Keratinocyte (primary cell): ENCODE measurements around the gene IL31RA. TPM values are rescaled to one million over a fixed set of nuclear protein-coding genes. Genes with fewer than 3 reads are reported as not detected.

Source experiments
- DNase-seq: peaks from one replicate; pipeline ENCODE4 v3.0.0-alpha.2; 2011; ENCODE audit warnings: low read depth, missing footprints, low spot score
- FAIRE-seq: peaks from 2 replicates; lab custom pipeline; 2011; peaks lifted over from hg19 to GRCh38; lab: Jason Lieb, UNC
- H2AFZ ChIP-seq: 2 replicates; pipeline ENCODE4 v1.6.0; 2012; ENCODE audit warnings: low read length, control low read depth, inconsistent platforms; ENCODE audit not compliant: control insufficient read depth
- H3K27ac ChIP-seq: 2 replicates; pipeline ENCODE4 v1.5.1; 2011; ENCODE audit warnings: low read length; ENCODE audit not compliant: control insufficient read depth, insufficient read depth
- H3K27me3 ChIP-seq: 3 replicates; pipeline ENCODE4 v1.6.0; 2011; ENCODE audit warnings: low read length; ENCODE audit not compliant: control insufficient read depth, insufficient read depth; ENCODE audit errors: extremely low read depth
- H3K36me3 ChIP-seq, 2 experiments: 2 replicates in 1 of 2; 3 replicates in 1 of 2; pipeline ENCODE4 v1.5.1; 2011; ENCODE audit warnings: low read length in 2 of 2, mild to moderate bottlenecking in 1 of 2; ENCODE audit not compliant: control insufficient read depth in 2 of 2, insufficient read depth in 2 of 2; ENCODE audit errors: extremely low read depth in 1 of 2
- H3K4me1 ChIP-seq: 3 replicates; pipeline ENCODE4 v1.5.1; 2011; ENCODE audit warnings: low read length; ENCODE audit not compliant: control insufficient read depth, insufficient read depth; ENCODE audit errors: extremely low read depth
- H3K4me2 ChIP-seq: 3 replicates; pipeline ENCODE4 v1.6.0; 2011; ENCODE audit warnings: low read depth, low read length; ENCODE audit not compliant: control insufficient read depth, insufficient read depth; ENCODE audit errors: extremely low read depth
- H3K4me3 ChIP-seq, 3 experiments: fragments of 200-600 bp in 1 of 3; sonication (generic) in 1 of 3; 2 replicates in 2 of 3; 3 replicates in 1 of 3; pipeline ENCODE4 v1.5.1; 2011 to 2016; ENCODE audit warnings: low read length in 3 of 3, mild to moderate bottlenecking in 3 of 3, control low read depth in 2 of 3, inconsistent platforms in 1 of 3, low read depth in 1 of 3, mixed read lengths in 1 of 3, mixed run types in 1 of 3, moderate library complexity in 1 of 3; ENCODE audit not compliant: control insufficient read depth in 2 of 3, insufficient read depth in 2 of 3; ENCODE audit errors: extremely low read depth in 1 of 3
- H3K79me2 ChIP-seq: 2 replicates; pipeline ENCODE4 v1.6.0; 2012; ENCODE audit warnings: low read length; ENCODE audit not compliant: control insufficient read depth, insufficient read depth
- H3K9ac ChIP-seq: 3 replicates; pipeline ENCODE4 v1.6.0; 2011; ENCODE audit warnings: low read length; ENCODE audit not compliant: control insufficient read depth, insufficient read depth; ENCODE audit errors: extremely low read depth
- H3K9me1 ChIP-seq: 3 replicates; pipeline ENCODE4 v1.6.0; 2011; ENCODE audit warnings: low read length; ENCODE audit not compliant: control insufficient read depth, insufficient read depth; ENCODE audit errors: extremely low read depth
- H3K9me3 ChIP-seq: 2 replicates; pipeline ENCODE4 v1.5.1; 2012; ENCODE audit warnings: low read depth, low read length; ENCODE audit not compliant: control insufficient read depth
- H4K20me1 ChIP-seq: 3 replicates; pipeline ENCODE4 v1.6.0; 2011; ENCODE audit warnings: low read length; ENCODE audit not compliant: control insufficient read depth, insufficient read depth; ENCODE audit errors: extremely low read depth
- EZH2 ChIP-seq: IDR thresholded peaks from one replicate; pipeline ENCODE4 v1.6.1; 2012; ENCODE audit warnings: inconsistent platforms, mild to moderate bottlenecking, low read length, moderate library complexity
- dilution Hi-C: fragments of 300-500 bp; cut with MboI; formaldehyde crosslinking; loops from one replicate; pipeline ENCODE4 v1.7.0; 2020; ENCODE audit warnings: low sequenced_read_pairs; ENCODE audit not compliant: extremely low pct_ligation_motif_present
- polyA plus RNA-seq, 5 experiments: library from polyadenylated mRNA; depleted of rRNA in 3 of 5; stranded (reverse) in 3 of 5; stranded (forward) in 1 of 5; unstranded in 1 of 5; fragments of >200 nt; gene quantifications; 1 replicate in 1 of 5; 2 replicates in 3 of 5; 3 replicates in 1 of 5; pipeline versions ENCODE4 v1.2.1 to v1.2.3, GENCODE V29; 2011 to 2012; ENCODE audit warnings: missing spikeins in 2 of 5, low read depth in 1 of 5, low replicate concordance in 1 of 5
- TF ChIP-seq, protein P1 (sequence below), 3 experiments: IDR thresholded peaks in 1 of 3; conservative IDR thresholded peaks in 1 of 3; optimal IDR thresholded peaks in 1 of 3; 2 replicates in 2 of 3; 3 replicates in 1 of 3; pipeline versions ENCODE3 to v1.5.1; 2011; ENCODE audit warnings: low read length in 3 of 3, mild to moderate bottlenecking in 3 of 3, moderate library complexity in 2 of 3, control low read depth in 1 of 3, inconsistent platforms in 1 of 3; ENCODE audit not compliant: insufficient read depth in 2 of 3; ENCODE audit errors: extremely low read depth in 1 of 3

IL31RA gene
- polyA plus RNA-seq, 1 donor (not counting 4 experiments of a cell fraction or from before 2014, with no cell fraction given): 6.0 TPM

DNA sequence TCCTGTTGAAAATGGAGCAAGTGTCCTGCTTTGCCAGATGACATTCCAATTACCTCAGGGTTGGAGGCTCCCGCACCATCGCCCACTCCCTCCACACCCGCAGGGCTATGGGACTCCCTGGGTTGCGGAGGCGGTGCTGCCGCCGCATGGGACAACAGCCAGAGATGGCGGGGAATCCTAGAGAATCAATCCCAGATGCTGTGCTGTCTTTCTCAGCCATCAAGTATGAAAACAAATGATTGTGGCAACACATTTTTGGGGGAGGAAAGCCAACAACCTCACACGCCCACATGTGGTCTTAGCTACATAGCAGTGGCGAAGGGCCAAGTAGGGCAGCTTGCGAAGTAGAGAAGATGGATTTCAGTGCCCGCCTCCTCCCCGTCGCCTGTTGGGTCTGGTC, 46.7 kb downstream of the IL31RA start:
- no peaks in the 10 kb centered on the region for H3K36me3 ChIP-seq
- no peak for FAIRE-seq
- H3K27ac ChIP-seq: no peak overlapping the region
- no peak overlapping the region for H2AFZ ChIP-seq
- H4K20me1 ChIP-seq: no peaks in the 10 kb centered on the region
- TF ChIP-seq, protein P1, sequence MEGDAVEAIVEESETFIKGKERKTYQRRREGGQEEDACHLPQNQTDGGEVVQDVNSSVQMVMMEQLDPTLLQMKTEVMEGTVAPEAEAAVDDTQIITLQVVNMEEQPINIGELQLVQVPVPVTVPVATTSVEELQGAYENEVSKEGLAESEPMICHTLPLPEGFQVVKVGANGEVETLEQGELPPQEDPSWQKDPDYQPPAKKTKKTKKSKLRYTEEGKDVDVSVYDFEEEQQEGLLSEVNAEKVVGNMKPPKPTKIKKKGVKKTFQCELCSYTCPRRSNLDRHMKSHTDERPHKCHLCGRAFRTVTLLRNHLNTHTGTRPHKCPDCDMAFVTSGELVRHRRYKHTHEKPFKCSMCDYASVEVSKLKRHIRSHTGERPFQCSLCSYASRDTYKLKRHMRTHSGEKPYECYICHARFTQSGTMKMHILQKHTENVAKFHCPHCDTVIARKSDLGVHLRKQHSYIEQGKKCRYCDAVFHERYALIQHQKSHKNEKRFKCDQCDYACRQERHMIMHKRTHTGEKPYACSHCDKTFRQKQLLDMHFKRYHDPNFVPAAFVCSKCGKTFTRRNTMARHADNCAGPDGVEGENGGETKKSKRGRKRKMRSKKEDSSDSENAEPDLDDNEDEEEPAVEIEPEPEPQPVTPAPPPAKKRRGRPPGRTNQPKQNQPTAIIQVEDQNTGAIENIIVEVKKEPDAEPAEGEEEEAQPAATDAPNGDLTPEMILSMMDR (optimal IDR thresholded peaks at IDR 0.05 in 1 of 3, IDR thresholded peaks at IDR 0.05 in 1 of 3, conservative IDR thresholded peaks at IDR 0.05 in 1 of 3; ENCODE audit: extremely low read depth in 1 of 3, insufficient read depth in 2 of 3, low read length in 3 of 3): no peak
- TF ChIP-seq EZH2: no peak
- no peak overlapping the region for H3K4me2 ChIP-seq
- dilution Hi-C loops: no loop called here
- no peak overlapping the region for H3K4me3 ChIP-seq
- no peaks in the 10 kb centered on the region for H3K4me1 ChIP-seq
- H3K27me3 ChIP-seq: no peaks in the 10 kb centered on the region
- no peak for DNase-seq
- no peaks in the 10 kb centered on the region for H3K9me1 ChIP-seq
- H3K9ac ChIP-seq: no peak overlapping the region
- H3K9me3 ChIP-seq: no peaks in the 10 kb centered on the region
- H3K79me2 ChIP-seq: no peaks in the 10 kb centered on the region

GRCh38 chr5:55899344-55899743, 48.2 kb downstream of the IL31RA start:
- Histone ChIP-seq H3K9me1 (no peaks in the 10 kb centered on the region), H3K27ac (no peak overlapping the region), H3K79me2 (no peaks in the 10 kb centered on the region), H2AFZ (no peak overlapping the region), H4K20me1 (no peaks in the 10 kb centered on the region), H3K4me3 (no peak overlapping the region), H3K9ac (no peak overlapping the region), H3K4me1 (no peaks in the 10 kb centered on the region), H3K27me3 (no peaks in the 10 kb centered on the region), H3K36me3 (peaks cover 0 to 1% of the 10 kb centered on the region in 2 experiments), H3K4me2 (no peak overlapping the region), H3K9me3 (no peaks in the 10 kb centered on the region)
- FAIRE-seq (no peak), DNase-seq (no peak)
- dilution Hi-C loops: no loop called here
- no peak for TF ChIP-seq EZH2

GRCh38 chr5:55900068-55900467, 48.9 kb downstream of the IL31RA start:
- TF ChIP-seq, protein P1 (optimal IDR thresholded peaks at IDR 0.05 in 1 of 3, IDR thresholded peaks at IDR 0.05 in 1 of 3, conservative IDR thresholded peaks at IDR 0.05 in 1 of 3; ENCODE audit: extremely low read depth in 1 of 3, insufficient read depth in 2 of 3, low read length in 3 of 3): no peak
- no peak for TF ChIP-seq EZH2
- Histone ChIP-seq H3K9me1 (no peaks in the 10 kb centered on the region), H3K9ac (no peak overlapping the region), H3K36me3 (peaks cover 0 to 1% of the 10 kb centered on the region in 2 experiments), H3K4me1 (no peaks in the 10 kb centered on the region), H3K4me3 (no peak overlapping the region), H3K9me3 (no peaks in the 10 kb centered on the region), H2AFZ (no peak overlapping the region), H3K79me2 (no peaks in the 10 kb centered on the region), H3K4me2 (no peak overlapping the region), H3K27me3 (no peaks in the 10 kb centered on the region), H3K27ac (no peak overlapping the region), H4K20me1 (no peaks in the 10 kb centered on the region)
- DNase-seq (no peak), FAIRE-seq (no peak)
- dilution Hi-C loops: no loop called here
